Heart left ventricle (tissue), 13 donors: ENCODE measurements around the gene SH2D7.

Experiments
- POLR2A ChIP-seq, 2 donors: fragments of 450-650 bp; IDR thresholded peaks; one replicate each; pipeline ENCODE4 v1.6.1; 2017; ENCODE audit warnings: antibody characterized with exemption in 2 of 2, mild to moderate bottlenecking in 2 of 2, moderate library complexity in 2 of 2
- TF ChIP-seq, protein P1 (sequence below), 12 donors: fragments of 200-600 bp; sonication (generic) in 4 of 12; IDR thresholded peaks; one replicate each; pipeline versions ENCODE4 v1.5.0 to v1.8.0; 2018 to 2022; ENCODE audit warnings: antibody characterized with exemption in 12 of 12, mild to moderate bottlenecking in 5 of 12
- donor health status: ischemic (EF 13 %, LVEDD 7.1; RV severe dilation, severe dysfunction).
- donor health status: DM: no; HTN: yes; CAD: no.
- donor health status: DM: no; HTN: no; CAD: no.
- donor health status: ischemic (EF 25% LVEDD 6.9; RV normal size, moderate dysfunction).
- donor health status: ischemic (EF 25% LVEDD 5.7; RV mildly dilated, moderate dysfunction).
- donor health status: ischemic (EF 35%, LVEDD 5.7; RV mildly dilated, moderate dysfunction).
- donor health status: nonischemic (EF 11% LVEDD 7.7; RV severe dilation, severe dysfunction).
- donor health status: DM: yes; HTN: yes; CAD: no.
- donor health status: PGD.
- donor health status: ischemic (EF 29% LVEDD 5.4; RV normal size, mild dysfunction).
- donor health status: nonischemic (EF 23%, LVEDD 6.1; RV moderate dilation, normal function).

DNA sequence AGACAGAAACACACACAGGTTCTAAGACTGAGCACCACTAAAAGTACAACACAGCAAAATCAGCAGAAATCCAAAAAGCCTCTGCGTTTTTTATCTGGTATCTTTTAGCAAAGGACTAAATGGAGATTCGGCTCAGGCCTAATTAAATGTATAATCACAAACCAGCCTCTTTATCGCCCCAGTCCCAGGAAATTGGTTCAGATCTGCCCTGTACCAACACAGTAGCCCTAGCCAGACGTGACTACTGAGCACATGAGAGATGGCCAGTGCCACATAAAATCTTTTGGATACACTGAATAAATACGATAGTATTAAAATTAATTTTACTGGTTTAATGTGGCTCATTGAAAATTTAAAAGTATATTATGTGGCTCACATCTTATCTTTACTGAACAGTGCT, 34.6 kb upstream of the SH2D7 start:
- TF ChIP-seq, protein P1, sequence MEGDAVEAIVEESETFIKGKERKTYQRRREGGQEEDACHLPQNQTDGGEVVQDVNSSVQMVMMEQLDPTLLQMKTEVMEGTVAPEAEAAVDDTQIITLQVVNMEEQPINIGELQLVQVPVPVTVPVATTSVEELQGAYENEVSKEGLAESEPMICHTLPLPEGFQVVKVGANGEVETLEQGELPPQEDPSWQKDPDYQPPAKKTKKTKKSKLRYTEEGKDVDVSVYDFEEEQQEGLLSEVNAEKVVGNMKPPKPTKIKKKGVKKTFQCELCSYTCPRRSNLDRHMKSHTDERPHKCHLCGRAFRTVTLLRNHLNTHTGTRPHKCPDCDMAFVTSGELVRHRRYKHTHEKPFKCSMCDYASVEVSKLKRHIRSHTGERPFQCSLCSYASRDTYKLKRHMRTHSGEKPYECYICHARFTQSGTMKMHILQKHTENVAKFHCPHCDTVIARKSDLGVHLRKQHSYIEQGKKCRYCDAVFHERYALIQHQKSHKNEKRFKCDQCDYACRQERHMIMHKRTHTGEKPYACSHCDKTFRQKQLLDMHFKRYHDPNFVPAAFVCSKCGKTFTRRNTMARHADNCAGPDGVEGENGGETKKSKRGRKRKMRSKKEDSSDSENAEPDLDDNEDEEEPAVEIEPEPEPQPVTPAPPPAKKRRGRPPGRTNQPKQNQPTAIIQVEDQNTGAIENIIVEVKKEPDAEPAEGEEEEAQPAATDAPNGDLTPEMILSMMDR (IDR thresholded peaks at IDR 0.05) = no peak
- TF ChIP-seq POLR2A (IDR thresholded peaks at IDR 0.05) = no peak
